BLaER1 treated with 17β-estradiol and CSF1 and Interleukin-3, amounts not matched to agents 10 nM and 100 nM (cell line): ENCODE results near the gene POLR3E.

ENCODE experiments used
- H3K27ac ChIP-seq, 11 experiments: shearing (Covaris generic); formaldehyde crosslinking; 2 replicates each; pipeline ENCODE4 v1.8.1; 2022
- H3K27me3 ChIP-seq, 11 experiments: shearing (Covaris generic); formaldehyde crosslinking; 2 replicates each; pipeline ENCODE4 v1.8.1; 2022
- H3K36me3 ChIP-seq, 11 experiments: shearing (Covaris generic); formaldehyde crosslinking; 2 replicates each; pipeline ENCODE4 v1.8.1; 2022
- H3K4me1 ChIP-seq, 10 experiments: shearing (Covaris generic); formaldehyde crosslinking; 2 replicates each; pipeline ENCODE4 v1.8.1; 2022
- H3K4me2 ChIP-seq, 11 experiments: shearing (Covaris generic); formaldehyde crosslinking; 2 replicates each; pipeline ENCODE4 v1.8.1; 2022
- H3K4me3 ChIP-seq, 10 experiments: shearing (Covaris generic); formaldehyde crosslinking; 2 replicates each; pipeline ENCODE4 v1.8.1; 2022
- H3K9ac ChIP-seq, 11 experiments: shearing (Covaris generic); formaldehyde crosslinking; 2 replicates each; pipeline ENCODE4 v1.8.1; 2022
- H3K9me3 ChIP-seq, 11 experiments: shearing (Covaris generic); formaldehyde crosslinking; replicated peaks in 1 of 11; 2 replicates each; pipeline ENCODE4 v1.8.1; 2022
- H4K20me1 ChIP-seq, 11 experiments: shearing (Covaris generic); formaldehyde crosslinking; 2 replicates each; pipeline ENCODE4 v1.8.1; 2022
- Cebpa-rat ChIP-seq, 11 experiments: shearing (Covaris generic); IDR thresholded peaks; 2 replicates each; pipeline ENCODE4 v1.8.1; 2022

The POLR3E gene

GRCh38 chr16:22335668-22336246, 38.5 kb downstream of the POLR3E start:
- TF ChIP-seq Cebpa-rat (IDR thresholded peaks at IDR 0.05): no peak
- H3K27ac ChIP-seq: no peak overlapping the region
- no peaks in the 10 kb centered on the region for H3K27me3 ChIP-seq
- H3K36me3 ChIP-seq: peaks cover 61 to 90% (median 76%) of the 10 kb centered on the region in 11 experiments
- no peak overlapping the region for H3K4me2 ChIP-seq
- peaks cover 59 to 68% (median 63%) of the 10 kb centered on the region in 11 experiments for H3K9me3 ChIP-seq
- H3K4me3 ChIP-seq: peak overlapping the region in 4 of 10 experiments; percentile 16 to 40 (median 24); a peak in 6 of 20 replicates
- H3K4me1 ChIP-seq: peaks cover 0 to 18% (median 0%) of the 10 kb centered on the region in 10 experiments; a peak in 3 of 20 replicates
- peaks cover 0 to 17% (median 0%) of the 10 kb centered on the region in 11 experiments; a peak in 2 of 22 replicates for H4K20me1 ChIP-seq
- no peak overlapping the region for H3K9ac ChIP-seq

- H3K4me1 ChIP-seq: peaks cover 0 to 17% (median 0%) of the 10 kb centered on the region in 10 experiments; a peak in 3 of 20 replicates
- no peaks in the 10 kb centered on the region for H3K27me3 ChIP-seq
- H3K9me3 ChIP-seq: peaks cover 66 to 76% (median 71%) of the 10 kb centered on the region in 11 experiments
- H3K27ac ChIP-seq: no peak overlapping the region
- H3K4me2 ChIP-seq: no peak overlapping the region
- peaks cover 0 to 9% (median 0%) of the 10 kb centered on the region in 11 experiments; a peak in 1 of 22 replicates for H4K20me1 ChIP-seq
- peaks cover 53 to 82% (median 69%) of the 10 kb centered on the region in 11 experiments for H3K36me3 ChIP-seq
- no peak overlapping the region for H3K9ac ChIP-seq
- peak overlapping the region in 1 of 10 experiments; percentile 29; a peak in 1 of 20 replicates for H3K4me3 ChIP-seq
- TF ChIP-seq Cebpa-rat (IDR thresholded peaks at IDR 0.05): no peak
Measured at GRCh38 chr16:22336581-22336980, 39.4 kb downstream of the POLR3E start.

- no peak for TF ChIP-seq Cebpa-rat (IDR thresholded peaks at IDR 0.05)
- Histone ChIP-seq H3K36me3 (peaks cover 49 to 77% (median 65%) of the 10 kb centered on the region in 11 experiments), H4K20me1 (peaks cover 0 to 4% (median 0%) of the 10 kb centered on the region in 11 experiments; a peak in 1 of 22 replicates), H3K27ac (no peak overlapping the region), H3K9ac (no peak overlapping the region), H3K27me3 (no peaks in the 10 kb centered on the region), H3K4me3 (0 out of 20 replicates have a peak overlapping the region, but pooled peaks of 1 of the 10 experiments have one; percentile 23), H3K4me2 (no peak overlapping the region), H3K4me1 (peaks cover 0 to 17% (median 0%) of the 10 kb centered on the region in 10 experiments; a peak in 3 of 20 replicates), H3K9me3 (peaks cover 66 to 76% (median 72%) of the 10 kb centered on the region in 11 experiments)
Measured at GRCh38 chr16:22337045-22337444, 39.8 kb downstream of the POLR3E start.

GRCh38 chr16:22337849-22338635, 40.8 kb downstream of the POLR3E start:
- Histone ChIP-seq H3K27me3 (no peaks in the 10 kb centered on the region), H4K20me1 (no peaks in the 10 kb centered on the region), H3K4me3 (no peak overlapping the region), H3K9ac (no peak overlapping the region), H3K36me3 (peaks cover 40 to 67% (median 55%) of the 10 kb centered on the region in 11 experiments), H3K4me1 (peaks cover 0 to 13% (median 0%) of the 10 kb centered on the region in 10 experiments; a peak in 3 of 20 replicates), H3K27ac (no peak overlapping the region), H3K4me2 (no peak overlapping the region), H3K9me3 (peaks cover 66 to 76% (median 72%) of the 10 kb centered on the region in 11 experiments)
- no peak for TF ChIP-seq Cebpa-rat (IDR thresholded peaks at IDR 0.05)

- no peak overlapping the region for H3K4me2 ChIP-seq
- H3K9ac ChIP-seq: no peak overlapping the region
- TF ChIP-seq Cebpa-rat (IDR thresholded peaks at IDR 0.05): no peak
- peaks cover 49 to 58% (median 56%) of the 10 kb centered on the region in 11 experiments for H3K9me3 ChIP-seq
- H4K20me1 ChIP-seq: 0 out of 22 replicates have a peak, but pooled peaks cover 0 to 1% (median 0%) of the 10 kb centered on the region in 11 experiments
- no peak overlapping the region for H3K4me3 ChIP-seq
- no peak overlapping the region for H3K27ac ChIP-seq
- H3K27me3 ChIP-seq: no peaks in the 10 kb centered on the region
- H3K4me1 ChIP-seq: peaks cover 0 to 3% (median 0%) of the 10 kb centered on the region in 10 experiments; a peak in 4 of 20 replicates
- H3K36me3 ChIP-seq: peaks cover 13 to 58% (median 31%) of the 10 kb centered on the region in 11 experiments
Measured at GRCh38 chr16:22340945-22341344, 43.7 kb downstream of the POLR3E start.

GRCh38 chr16:22342082-22342481, 44.9 kb downstream of the POLR3E start:
- Histone ChIP-seq H3K4me1 (peaks cover 0 to 14% (median 0%) of the 10 kb centered on the region in 10 experiments; a peak in 6 of 20 replicates), H3K36me3 (peaks cover 4 to 58% (median 31%) of the 10 kb centered on the region in 11 experiments; a peak in 21 of 22 replicates)

GRCh38 chr16:22346483-22346882, 49.3 kb downstream of the POLR3E start:
- no peak overlapping the region for H3K4me3 ChIP-seq
- no peaks in the 10 kb centered on the region for H3K27me3 ChIP-seq
- peak in 6 of 11 experiments; percentile 16 to 66 (median 34); a peak in 4 of 22 replicates for TF ChIP-seq Cebpa-rat (IDR thresholded peaks at IDR 0.05)
- H4K20me1 ChIP-seq: peaks cover 0 to 12% (median 0%) of the 10 kb centered on the region in 11 experiments; a peak in 2 of 22 replicates
- peaks cover 0 to 26% (median 0%) of the 10 kb centered on the region in 10 experiments; a peak in 6 of 20 replicates for H3K4me1 ChIP-seq
- peak overlapping the region in 2 of 11 experiments; percentile 78 to 85; a peak in 4 of 22 replicates for H3K4me2 ChIP-seq
- no peak overlapping the region for H3K9ac ChIP-seq
- H3K9me3 ChIP-seq: peaks cover 0 to 4% (median under 1%) of the 10 kb centered on the region in 11 experiments; a peak in 8 of 22 replicates
- H3K36me3 ChIP-seq: peaks cover 23 to 82% (median 57%) of the 10 kb centered on the region in 11 experiments
- H3K27ac ChIP-seq: no peak overlapping the region

More at GRCh38 chr16:22342082-22342481, 44.9 kb downstream of the POLR3E start:
- H3K27ac ChIP-seq: no peak overlapping the region
- no peak for TF ChIP-seq Cebpa-rat (IDR thresholded peaks at IDR 0.05)
- H3K9ac ChIP-seq: no peak overlapping the region
- peaks cover 0 to 12% (median 0%) of the 10 kb centered on the region in 11 experiments; a peak in 1 of 22 replicates for H4K20me1 ChIP-seq
- H3K4me2 ChIP-seq: no peak overlapping the region
- no peaks in the 10 kb centered on the region for H3K27me3 ChIP-seq
- peaks cover 37 to 46% (median 44%) of the 10 kb centered on the region in 11 experiments for H3K9me3 ChIP-seq
- no peak overlapping the region for H3K4me3 ChIP-seq

GRCh38 chr16:22347100-22347820, 50.1 kb downstream of the POLR3E start:
- Histone ChIP-seq H3K4me3 (no peak overlapping the region), H3K4me1 (peaks cover 0 to 31% (median 0%) of the 10 kb centered on the region in 10 experiments; a peak in 6 of 20 replicates), H3K27ac (no peak overlapping the region), H3K27me3 (no peaks in the 10 kb centered on the region), H3K9ac (no peak overlapping the region), H3K36me3 (peaks cover 23 to 90% (median 64%) of the 10 kb centered on the region in 11 experiments), H4K20me1 (peaks cover 0 to 12% (median 0%) of the 10 kb centered on the region in 11 experiments; a peak in 3 of 22 replicates), H3K9me3 (peaks cover 0 to 8% (median 0%) of the 10 kb centered on the region in 11 experiments; a peak in 1 of 22 replicates), H3K4me2 (peak overlapping the region in 2 of 11 experiments; percentile 78 to 85; a peak in 4 of 22 replicates)
- no peak for TF ChIP-seq Cebpa-rat (IDR thresholded peaks at IDR 0.05)
